Measurements from ENCODE around the gene TP53BP2.
A peak's percentile ranks its signal among the peaks of the same experiment; 100 is the strongest.
"Not testable (repeated sequence)": the region's sequence is repeated elsewhere in the genome, so short reads cannot be mapped to it uniquely, and the experiment has no call there.

Gene TP53BP2

DNA sequence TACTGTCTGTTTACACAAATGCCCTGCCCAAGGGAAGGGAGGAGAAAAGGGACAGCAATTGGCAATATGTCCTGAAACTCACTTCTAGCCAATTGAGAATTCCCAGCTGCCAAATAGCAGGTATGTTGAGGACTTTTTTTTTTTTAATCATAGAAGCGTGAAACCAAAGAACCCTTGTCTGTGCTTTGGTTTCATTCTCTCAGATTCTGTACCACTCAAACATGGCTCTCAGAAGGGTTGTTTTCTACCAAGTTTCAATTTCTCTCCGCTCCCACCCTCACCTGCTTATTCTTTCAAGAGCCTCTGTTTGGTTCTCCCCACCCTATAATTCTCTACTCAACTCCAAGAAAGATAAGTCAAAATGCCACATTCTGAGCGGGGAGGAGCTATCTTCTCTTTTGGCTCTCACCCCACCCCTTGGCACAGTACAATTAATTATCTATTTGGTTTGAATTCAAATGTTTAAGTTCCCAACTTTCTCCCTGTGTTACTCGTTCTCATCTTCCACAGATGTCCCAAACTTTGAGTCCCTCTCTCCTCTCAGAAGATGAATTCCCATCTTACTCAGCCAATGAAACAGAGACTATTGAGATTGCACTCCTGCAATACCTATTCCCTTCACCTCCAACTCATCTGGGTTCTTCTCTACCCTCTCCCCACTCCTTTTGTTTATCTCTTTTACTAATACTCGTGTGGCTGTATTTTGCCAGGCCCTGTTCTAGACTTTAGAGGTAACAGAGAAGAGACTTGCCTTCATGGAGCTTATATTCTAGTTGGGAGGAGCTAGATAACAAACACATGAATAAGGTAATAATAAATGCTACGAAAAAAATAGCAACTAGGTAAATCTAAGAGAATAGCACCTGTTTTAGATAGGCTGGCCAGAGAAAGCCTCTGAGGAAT lies 3.9 kb upstream of the TP53BP2 start:
- no peak for DNase-seq

DNA sequence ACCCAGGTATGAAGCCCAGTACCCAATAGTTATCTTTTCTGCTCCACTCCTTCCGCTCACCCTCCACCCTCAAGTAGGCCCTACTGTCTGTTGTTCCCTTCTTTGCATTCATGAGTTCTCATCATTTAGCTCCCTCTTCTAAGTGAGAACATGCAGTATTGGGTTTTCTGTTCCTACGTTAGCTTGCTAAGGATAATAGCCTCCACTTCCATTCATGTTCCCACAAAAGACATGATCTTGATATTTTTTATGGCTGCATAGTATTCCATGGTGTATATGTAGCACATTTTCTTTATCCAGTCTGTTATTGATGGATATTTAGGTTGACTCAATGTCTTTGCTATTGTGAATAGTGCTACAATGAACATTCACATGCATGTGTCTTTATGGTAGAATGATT lies 2.8 kb upstream of the TP53BP2 start:
- DNase-seq = no peak

DNA sequence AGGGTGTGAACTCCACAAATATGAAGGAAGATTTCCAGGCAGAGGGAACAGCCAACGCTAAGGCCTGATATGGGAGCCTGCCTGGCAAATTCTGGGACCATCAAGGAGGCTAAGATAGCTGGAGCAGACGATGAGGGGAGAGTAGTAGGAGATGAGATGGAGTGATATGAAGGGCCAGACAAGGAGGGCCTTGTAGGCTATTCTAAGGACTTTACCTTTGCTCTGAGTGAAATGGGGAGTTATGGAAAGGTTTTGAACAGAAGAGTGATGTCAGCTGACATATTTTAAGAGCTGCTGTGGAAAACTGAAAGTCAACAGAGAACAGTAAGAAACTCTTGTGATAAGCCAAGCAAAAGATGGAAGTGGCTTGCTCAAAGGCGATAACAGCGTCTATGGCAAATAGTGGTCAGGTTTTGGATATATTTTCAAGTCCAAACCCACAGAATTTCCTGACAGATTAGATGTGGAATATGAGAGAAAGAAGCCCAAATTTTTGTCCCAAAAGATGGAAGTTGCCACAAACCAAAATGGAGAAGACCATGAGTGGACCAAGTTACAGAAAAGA lies 2.1 kb upstream of the TP53BP2 start:
- no peak for DNase-seq

DNA sequence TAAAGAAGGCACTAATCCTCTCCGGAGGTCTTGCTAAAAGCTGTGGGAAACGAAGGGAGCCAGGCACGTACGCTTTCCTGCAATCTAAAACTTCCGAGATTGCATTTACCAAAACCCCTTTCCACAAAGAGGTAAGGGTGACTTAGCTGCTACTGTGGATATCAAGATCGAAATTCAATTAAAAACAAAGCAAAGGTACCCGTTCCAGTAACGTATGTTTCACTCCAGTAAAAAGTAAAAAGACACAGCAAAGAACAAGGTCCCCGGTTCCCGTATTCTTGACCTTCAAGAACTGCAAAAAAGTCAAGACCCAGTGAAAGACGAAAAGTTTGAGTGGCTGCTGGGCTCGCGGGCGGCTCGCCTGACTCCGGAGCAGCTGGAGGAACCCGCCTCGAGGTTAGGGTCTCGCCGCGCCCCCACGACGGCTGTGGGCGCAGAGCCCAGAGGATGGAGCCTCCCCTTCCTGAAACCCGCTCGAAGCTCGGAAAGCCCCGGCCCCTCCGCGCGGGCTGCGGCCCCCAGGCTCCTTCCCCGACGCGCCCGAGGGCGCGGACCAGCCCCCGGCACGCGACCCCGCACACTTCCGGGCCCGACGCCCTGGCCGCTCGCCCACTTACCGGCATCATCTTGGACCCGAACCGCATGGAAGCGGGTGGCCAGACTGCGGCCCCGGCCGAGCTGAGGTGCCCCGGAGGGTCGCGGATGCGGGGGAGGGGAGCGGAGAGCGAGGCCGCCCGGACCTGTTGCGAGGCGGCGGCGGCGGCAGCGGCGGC lies 524 bp downstream of the TP53BP2 start:
- DNase-seq = peak; percentile 57

DNA sequence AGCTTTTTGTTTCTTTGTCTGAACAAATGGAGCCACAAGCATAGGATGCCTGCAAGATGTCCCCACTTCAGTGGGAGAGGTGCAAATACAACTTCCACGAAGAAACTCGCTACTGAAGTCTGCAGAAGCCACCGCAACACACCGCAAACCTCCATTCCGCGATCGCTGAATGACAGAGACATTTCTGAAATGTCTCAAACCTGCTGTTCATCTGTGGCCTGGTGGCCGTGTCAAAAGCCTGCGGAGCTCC lies 1.0 kb downstream of the TP53BP2 start:
- DNase-seq = no peak

DNA sequence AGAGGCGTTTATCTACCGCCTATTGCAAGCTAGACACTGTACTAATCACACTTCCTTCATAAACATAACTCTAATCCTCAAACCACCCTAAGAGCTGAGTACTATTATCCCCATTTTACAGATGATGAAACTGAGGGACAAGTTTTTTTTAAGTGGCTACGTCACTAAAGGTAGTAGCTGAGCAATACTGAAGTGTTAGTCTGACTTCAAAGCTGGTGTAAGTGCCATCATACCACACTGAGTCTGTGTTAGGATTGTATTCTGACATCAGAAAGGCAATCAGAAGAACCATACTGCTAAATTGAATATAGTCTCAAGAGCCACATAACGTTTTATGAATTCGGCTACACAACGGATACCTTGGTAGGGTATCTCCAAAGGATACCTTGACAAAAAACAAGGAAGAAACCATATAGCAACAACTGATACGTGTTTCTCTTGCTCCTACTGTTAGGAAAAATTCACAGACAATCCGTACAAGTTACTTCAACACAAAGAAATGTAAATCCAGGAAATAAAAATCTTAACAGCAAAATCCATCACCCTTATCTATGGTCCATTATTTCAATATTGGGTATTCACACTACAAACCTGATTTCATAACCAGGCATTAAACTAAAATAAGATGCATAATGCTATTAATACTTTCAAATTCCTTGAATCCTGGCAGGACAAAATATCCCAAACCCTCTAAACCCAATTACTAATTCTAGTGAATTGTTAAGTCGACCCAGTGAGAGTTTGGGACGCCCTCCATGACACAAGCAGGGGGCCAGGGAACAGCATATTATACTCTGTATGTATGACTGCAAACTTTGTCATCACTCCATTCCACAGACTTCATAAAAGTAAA lies 1.6 kb downstream of the TP53BP2 start:
- DNase-seq = no peak

DNA sequence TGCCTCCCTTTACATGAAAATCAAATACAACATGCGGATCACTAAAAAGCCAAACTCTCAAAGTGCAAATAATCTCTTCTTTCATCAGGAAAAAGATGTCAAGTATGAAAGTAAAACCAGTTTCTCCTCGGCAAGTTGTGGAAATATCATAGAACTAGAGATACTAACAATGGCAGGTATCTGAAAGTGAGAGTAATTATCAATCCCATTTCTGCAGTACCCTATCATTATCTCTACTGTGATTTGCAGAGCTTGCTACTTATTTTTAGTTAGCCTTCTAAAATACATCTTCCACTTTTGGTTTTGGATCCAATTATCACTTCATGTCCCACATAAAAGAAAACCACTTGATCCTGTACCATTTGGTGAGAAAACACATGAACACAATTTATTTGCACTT lies 3.0 kb downstream of the TP53BP2 start:
- no peak for DNase-seq

DNA sequence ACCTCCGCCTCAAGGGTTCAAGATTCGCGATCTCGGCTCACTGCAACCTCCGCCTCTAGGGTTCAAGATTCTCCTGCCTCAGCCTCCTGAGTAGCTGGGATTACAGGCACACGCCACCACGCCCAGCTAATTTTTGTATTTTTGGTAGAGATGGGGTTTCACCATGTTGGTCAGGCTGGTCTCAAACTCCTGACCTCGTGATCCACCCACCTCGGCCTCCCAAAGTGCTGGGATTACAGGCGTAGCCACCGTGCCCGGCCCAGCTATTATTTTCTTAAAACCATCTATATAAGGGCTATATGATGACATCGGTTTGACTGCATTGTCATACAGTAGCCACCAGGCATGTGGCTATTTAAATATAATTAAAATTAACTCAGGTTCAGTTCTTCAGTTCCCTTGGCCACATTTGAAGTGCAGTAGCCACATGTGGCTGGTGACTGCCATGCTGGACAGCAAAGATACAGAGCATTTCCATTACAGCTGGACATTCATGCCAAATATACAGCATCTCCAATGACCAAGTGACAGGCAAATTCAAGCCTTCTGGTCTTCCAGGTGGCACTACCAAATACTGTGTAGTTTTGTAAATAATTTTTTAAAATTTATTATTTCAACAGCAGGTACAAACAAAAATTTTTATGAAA lies 3.6 kb downstream of the TP53BP2 start:
- not testable (repeated sequence) for DNase-seq

DNA sequence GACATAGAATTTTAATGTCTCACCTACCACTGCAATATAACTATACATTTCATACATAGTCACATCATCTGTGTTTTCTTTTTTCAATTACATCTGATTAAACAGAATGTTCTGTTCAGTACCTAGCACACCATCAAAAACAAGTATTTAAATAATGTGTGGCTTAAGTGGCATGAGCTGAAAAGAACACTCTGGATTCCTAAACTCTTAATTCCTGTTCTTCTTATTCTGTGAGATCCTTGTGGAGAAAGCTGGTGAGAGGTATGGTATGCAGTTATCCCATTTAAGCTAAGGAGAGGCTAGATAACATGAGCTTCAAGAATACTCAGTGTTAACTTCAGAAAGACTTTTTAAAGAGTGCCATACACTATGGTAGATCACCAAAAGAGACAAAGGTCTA lies 5.5 kb downstream of the TP53BP2 start:
- no peak for DNase-seq

DNA sequence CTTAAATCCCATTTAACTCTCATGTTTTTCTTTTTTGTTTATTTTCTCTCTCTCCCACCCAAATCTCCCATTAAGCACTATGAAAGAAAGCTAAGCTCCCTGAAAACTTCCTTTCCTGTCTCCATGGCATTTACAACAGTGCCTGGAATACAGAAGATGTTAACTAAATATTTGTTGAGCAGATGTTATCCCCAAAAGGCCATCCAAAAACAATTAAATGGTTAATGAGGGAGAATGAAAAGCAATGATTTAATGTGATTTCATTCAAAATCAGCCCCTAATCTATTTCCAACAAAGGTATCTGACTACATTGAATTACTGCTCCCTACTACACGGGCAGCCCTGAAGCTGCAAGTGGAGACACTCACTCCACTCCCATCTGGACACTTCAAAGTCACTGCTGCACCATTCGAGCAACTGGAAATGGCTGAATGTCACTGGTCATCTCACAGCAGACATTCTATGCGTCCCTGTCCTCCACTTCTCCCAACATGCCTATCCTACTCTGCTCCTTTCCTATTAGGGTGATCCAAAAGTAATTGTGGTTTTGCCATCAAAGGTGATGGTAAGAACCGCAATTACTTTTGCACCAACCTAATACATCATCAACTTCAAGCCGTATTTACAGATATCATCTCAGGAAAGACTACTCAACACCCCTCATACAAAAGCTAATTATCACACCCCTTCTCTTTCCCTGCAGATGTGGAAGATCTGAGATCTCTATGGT lies 7.5 kb downstream of the TP53BP2 start:
- no peak for DNase-seq

DNA sequence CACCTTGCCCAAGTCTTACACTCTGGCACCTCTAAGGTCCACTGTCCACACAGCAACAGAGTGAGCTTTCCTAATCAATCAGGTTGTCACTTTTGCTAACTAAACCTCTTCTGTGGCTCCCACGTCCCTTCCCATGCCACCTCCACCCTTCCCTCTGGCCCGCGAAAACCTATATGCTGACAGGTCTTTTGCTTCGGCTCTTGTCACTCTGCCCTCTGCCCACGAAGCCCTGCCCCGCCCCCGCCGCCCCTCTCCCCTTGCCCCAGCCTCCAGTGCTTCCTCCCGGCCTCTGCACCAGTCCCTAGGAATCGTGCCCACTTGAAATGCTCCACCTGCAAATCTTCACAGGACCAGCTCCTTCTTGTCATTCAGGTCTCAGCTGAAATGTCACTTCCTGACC lies 8.1 kb downstream of the TP53BP2 start:
- no peak for DNase-seq

DNA sequence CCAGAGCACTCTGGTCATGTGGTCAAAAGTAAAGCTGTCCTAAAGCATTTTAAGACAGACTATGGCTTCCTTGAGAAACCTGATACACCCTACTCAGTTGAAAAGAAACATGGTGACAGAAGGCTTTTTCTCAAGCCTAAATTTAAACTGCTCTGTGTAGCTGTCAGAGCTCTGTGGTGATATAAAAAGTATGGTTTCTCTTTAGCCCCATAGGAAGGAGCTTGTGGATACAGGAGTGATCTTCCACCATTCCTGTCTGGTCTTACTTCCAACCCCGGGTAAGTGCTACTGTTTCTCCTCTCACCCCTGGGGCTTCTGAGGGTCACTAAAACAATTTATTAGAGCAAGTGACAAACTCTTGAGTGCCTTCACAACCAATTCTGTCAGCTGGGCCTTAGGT lies 8.5 kb downstream of the TP53BP2 start:
- DNase-seq = no peak

DNA sequence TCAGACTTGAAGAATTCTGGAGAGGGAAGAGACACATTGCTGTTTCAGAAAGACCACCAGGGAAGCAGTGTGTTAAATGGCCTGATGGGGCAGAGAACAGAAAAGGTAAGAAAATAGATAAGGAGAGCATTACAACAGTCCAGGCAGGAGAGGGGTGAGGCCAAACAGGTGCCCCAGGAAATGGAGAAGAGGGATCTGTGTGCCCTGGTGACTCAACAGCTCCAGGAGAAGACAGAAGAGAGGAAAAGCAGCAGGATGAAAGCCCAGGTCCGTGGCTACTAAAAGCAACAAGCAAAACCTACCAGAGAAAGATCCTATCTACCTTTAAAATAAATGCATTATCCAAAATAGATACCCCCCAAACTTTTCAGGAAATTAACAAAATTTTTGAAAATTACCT lies 9.2 kb downstream of the TP53BP2 start:
- DNase-seq = no peak

DNA sequence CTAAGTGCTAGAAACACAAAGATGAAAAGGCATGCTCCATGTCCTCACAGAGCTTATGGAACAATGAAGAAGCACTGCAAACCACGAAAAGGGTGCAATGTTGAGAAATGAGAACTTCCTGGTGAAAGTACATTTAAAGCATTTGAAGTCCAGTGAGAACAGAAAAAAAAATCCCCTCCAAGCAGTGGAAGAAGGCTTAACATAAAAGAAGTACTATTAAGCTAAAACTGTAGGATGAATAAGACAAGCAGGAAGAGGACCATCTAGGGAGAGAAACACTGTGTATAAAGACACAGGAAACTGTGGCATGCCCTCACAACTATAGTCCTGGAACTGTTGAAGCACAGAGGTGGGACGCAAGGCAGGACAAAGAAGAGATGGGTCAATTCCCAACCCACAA lies 10.0 kb downstream of the TP53BP2 start:
- no peak for DNase-seq

DNA sequence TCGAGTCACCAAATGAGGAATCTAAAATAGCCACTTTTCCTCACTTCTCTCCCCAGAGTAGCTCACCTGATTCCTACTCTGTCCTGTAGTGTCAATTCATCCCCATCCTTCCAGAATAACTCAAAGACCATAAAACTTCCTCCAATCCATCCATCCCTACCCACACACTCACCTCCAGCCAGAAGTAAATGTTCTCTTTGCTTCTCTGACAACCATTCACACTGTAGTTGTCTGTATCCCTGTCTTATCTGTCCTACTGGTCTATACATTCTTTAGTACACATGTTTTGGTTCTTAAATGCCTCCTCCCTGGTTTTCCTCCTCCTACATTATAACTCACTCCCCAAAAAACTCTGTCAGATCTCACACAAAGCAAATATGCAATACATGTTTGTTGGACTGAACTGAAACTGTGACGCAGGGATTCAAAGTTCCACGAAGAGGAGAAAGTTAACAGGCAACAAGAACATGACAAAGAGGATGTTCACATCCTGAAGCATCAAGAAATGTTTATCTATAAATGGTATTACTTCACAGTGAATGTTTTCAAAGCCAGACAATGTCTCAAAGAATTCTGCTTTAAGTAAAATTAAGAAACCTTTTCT lies 11.0 kb downstream of the TP53BP2 start:
- no peak for DNase-seq

DNA sequence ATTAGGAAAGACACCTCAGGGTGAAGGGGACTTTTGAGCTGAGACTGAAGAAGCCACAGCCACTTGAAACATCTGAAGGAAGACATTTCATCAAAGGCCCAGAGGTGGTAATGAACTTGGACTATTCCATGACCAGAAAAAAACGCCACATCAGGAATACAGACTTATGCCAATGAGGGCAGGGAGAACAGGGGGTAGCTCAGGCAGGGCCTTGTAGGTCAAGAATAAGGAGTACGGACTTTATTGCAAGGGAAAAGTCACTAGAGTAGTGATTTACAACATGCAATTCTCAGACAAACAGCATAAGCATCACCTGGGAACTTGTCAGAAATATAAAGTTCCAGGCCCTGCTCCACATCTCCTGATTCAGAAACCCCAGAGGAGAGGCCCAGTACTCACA lies 11.8 kb downstream of the TP53BP2 start:
- DNase-seq = no peak

DNA sequence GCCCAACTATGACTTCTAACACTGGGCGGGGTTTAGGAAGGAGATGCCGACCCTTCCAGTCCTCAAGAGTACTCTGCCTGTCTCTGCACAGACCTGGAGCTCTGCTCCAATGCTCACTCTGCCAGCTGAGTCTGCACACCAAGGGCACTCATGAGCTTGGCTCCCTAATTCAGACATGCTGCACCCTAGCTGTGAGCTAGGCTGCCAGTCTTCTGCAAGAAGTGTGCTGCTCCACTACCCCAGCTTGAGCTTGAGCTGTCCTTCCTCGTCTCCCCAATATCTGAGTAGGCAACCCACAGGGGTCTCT lies 13.2 kb downstream of the TP53BP2 start:
- DNase-seq = no peak

DNA sequence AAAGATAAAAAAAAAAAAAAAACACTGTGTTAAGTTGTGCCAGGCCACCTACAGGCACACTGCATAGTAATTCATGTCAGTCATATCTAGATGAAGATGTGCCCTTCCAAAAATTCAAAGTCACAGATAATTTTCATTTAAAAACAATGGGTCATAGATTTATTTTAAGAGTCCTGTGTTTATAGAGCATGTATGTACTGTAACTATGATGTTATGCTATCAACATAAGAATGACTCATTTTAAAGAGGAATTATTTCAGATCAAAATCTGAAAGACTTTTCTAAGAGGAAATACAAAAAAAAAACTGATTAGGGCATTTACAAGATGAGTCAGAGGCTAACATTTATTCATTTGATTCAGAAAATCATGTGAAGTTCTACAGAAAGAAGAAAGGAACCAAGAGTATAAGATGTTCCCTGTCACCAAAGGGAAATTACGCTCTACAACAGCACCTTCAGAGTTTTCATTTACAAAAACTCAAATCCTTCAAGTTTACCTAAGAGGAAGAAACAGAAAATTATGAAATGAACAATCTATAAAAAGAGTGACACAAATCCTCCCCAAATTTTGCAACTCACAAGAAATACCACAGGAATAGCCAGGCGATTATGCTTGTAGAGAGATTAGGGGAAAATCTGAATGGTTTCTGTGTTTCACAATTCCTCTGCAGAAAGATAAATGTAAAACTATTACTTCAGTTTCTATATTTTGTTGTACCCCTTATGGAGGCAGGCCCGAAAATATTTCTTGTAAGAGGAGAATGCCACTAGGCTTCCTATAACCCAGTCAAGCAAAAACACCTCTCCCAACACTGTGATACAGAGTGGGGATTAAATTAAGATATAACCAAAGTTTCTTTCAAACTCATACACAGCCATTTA lies 13.8 kb downstream of the TP53BP2 start:
- DNase-seq = no peak

DNA sequence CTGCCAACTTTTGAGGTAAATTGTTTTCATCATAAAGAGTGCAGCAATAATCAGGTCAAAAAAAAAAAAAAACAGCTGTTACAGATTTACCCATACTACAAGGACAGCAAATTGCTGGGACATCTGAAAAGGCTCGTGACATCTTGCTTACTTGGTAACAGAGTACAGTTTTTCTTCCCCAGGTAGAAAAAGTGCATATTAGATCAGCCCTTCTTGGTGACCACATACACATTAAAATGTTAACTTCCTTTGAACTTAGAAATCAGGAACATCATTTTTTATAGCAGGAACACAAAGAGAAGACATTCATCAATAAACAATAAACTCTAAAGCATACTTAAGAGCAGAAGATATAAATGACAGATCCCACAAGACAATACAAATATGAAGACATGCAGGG lies 16.1 kb downstream of the TP53BP2 start:
- DNase-seq = no peak

DNA sequence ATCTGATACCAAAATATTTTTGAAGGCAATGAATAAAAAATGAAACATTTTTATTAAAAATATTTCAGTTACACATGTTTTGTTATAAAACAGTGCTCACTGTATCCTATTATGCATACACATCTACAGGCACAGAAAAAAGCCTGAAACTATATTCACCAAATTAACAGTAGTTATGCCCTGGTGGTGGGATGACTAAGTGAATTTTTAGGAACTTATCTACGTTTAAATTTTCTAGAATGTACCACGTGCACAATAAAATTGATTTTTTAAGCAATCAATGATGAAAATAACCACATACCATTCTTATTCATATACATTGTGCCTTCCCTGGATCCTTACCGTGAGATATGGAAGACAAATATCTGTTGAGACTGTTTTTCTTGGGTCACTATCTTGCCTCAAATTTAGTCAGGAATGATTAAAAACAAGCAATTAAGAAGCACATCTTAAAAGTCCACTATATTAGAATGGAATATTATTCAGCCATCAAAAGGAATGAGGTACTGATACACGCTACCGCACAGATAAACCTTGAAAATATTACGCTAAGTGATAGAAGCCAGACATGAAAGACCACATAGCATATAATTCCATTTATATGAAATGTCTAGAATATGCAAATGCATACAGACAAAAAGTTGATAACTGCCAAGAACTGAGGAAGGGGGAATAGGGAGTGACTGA lies 17.4 kb downstream of the TP53BP2 start:
- no peak for DNase-seq

Measured in COR-L47 (cell line).